GM19372 (cell line): ENCODE data around the gene IGFBP7.
"Not testable (repeated sequence)": the region's sequence is repeated elsewhere in the genome, so short reads cannot be mapped to it uniquely, and the experiment has no call there.

Experiments
- ATAC-seq: cut with Tn5 transposase; IDR thresholded peaks from one replicate; pipeline ENCODE4 v1.9.1; 2021; ENCODE audit warnings: mild to moderate bottlenecking, low read depth, moderate library complexity; ENCODE audit not compliant: unreplicated experiment

Gene IGFBP7

DNA sequence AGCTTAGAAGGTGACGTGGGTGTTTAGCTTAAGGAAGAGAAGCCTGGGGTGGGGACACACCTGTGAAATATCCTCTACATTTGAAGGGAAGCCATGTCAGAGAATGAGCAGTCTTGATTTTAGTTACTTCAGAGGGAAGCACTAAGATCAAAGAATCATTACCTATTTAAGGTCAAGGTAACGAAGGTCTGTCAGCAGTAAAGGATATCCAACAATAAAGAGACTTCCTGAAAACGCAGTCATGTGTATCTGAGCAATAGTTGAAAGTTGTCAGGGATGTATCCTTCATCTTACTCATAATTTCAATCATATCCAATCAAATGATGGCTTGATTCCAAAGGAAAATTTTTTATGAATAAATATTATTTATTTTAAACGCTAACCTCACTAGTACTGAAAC is 33.5 kb downstream of the IGFBP7 start:
- ATAC-seq, result no peak

DNA sequence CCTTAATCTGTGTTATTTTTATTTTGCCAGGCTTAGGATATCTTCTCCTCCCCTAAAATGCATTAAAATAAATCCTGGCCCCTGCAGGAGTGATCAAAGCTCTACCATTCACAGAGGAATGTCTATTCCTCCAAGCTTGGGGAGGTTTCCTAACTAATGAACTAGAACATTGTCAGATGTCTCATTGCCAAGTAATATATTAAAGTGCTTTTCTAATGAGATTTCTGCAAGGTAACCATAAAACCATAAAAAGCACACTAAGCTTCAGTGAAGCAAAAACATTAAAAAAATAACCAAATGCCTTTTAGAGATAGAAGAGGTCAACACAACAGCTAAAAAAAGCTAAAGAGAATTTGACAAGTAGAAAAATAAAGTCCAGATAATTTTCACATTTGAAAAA is 34.8 kb downstream of the IGFBP7 start:
- ATAC-seq, result no peak

DNA sequence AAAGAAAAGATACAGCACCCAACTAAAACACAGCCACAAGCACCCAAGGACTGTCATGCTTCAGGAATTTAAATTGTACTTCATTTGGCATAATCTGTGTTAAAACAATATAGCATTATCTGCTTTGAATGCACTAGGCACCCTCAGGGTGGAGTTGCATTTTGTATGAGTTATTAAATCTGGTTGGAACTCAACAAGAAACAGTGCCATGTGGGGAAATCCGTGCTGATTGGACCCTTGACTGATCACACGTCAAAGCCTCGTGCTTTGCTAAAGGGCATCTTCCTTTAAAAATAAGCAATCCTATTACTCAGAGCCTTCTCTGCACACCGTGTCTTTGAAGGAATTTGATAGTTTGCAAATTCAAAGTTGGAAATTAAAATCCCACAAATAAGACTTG is 35.4 kb downstream of the IGFBP7 start:
- no peak for ATAC-seq

DNA sequence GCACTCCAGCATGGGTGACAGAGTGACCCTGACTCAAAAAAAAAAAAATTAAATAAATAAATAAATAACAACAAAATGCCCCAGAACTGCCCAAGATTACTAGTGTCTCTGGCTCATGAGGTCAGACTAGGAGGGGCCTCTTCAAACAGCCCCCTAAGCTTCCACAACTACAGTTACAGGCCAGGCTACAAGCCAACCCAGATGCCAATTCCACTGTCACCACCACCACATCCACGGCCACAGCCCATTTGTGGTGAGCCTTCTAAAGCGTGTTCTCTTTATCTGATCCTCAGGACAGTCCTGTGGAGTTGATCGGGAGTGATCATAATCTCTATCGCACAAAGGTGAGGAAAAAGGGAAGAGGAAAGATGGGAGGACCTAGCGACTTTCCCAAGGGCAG is 36.6 kb downstream of the IGFBP7 start:
- ATAC-seq, result no peak

DNA sequence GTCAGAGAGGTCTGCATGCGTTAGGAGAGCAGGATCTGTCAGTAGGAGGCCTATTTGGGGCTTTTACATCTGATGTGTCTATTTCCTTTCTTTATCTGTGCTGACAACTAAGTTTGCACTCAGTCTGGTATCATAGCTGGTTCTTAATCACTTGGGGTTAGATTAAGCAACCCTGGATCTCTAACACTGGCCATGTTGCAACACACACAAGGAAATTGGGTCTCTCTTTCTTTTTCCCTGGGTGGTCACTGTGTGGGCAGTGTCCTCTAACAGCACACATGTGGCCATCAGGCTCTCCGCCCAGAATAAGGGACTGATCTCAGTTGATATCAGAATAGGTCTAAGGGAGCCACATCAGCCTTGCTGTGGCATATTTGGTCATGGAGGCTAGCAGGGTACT is 38.9 kb downstream of the IGFBP7 start:
- no peak for ATAC-seq

DNA sequence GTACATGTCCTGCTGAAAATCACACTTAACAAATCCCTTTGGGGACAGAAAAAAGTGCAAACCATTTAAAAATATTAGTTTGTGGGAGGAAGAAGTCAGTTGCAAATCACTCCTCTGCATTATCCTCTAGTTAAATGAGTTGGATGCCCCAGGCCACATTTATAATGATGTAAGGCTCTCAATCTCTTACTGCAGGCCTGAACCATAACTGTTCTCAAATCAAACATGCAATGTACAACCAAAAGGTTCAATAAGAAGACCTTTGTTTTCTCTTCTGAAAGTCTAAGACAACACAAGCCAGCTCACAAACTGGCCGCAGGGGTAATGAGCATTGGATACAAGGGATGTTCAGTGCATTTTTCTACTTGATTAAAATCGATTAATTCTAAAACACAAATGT is 39.7 kb downstream of the IGFBP7 start:
- no peak for ATAC-seq

DNA sequence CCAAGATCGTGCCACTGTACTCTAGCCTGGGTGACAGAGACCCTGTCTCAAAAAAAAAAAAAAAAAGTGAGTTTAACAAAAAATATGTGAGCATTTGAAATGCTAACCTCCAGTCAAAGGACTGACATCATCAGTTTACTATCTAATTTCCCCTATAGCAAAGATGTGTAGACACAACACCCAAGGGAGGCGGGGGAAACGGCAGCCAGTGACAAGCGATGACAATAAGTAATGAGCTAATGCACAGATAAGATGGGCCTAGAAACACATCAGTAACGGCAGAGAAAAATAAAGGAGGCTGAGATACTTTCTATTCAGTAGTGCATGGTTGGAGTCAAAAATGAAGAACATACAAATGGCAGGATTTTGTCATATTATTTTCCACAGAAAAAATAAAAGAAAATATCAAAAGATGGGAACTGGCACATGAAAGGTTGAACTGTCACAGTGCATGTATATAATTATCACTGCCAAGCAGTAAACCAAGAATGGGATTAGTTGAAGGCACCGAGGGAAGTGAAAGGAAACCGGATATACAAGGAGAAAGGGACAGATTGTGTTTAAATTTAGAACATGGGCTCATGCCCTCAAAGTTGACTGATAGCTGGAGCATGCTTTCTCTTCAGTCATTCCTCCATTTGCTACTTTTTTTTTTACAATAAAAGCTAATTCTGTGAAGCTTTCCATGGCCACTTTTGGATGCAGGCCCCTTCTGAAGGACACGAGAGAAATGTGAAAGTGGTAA is 41.8 kb downstream of the IGFBP7 start:
- no peak for ATAC-seq

DNA sequence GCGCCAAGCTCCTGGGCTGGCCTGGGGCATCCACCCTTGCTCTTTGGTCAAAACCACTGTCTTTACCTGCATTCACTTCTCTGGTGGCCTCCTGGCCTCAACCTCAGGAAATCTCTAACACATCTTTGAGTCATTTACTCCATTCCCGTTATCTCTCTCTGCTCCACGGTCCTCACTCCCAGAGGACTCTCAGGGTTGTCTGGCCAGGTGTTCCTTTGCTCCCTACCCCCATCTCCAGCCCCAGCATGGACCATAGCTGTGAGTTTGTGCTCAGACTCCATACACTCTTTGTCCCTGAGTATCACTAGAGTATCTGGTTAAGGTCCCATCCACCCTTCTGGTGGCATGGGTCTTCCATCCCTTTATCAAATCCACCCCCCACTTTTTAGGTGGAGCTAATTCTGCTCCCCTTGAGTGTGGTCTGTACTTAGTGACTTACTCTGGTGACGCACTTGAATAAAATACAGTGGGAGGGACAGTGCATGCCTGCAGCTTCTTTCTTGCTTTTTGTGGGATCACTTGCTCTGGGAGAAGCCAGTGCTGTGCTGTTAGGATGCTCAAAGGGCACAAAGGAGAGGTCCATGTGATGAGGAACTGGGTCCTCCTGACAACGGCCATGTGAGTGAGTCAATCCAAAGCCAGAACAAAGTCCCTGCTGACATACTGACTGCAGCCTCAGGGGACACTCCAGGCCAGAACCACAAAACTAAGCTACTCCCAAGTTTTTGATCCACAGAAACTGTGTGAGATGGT is 44.3 kb downstream of the IGFBP7 start:
- no peak for ATAC-seq

DNA sequence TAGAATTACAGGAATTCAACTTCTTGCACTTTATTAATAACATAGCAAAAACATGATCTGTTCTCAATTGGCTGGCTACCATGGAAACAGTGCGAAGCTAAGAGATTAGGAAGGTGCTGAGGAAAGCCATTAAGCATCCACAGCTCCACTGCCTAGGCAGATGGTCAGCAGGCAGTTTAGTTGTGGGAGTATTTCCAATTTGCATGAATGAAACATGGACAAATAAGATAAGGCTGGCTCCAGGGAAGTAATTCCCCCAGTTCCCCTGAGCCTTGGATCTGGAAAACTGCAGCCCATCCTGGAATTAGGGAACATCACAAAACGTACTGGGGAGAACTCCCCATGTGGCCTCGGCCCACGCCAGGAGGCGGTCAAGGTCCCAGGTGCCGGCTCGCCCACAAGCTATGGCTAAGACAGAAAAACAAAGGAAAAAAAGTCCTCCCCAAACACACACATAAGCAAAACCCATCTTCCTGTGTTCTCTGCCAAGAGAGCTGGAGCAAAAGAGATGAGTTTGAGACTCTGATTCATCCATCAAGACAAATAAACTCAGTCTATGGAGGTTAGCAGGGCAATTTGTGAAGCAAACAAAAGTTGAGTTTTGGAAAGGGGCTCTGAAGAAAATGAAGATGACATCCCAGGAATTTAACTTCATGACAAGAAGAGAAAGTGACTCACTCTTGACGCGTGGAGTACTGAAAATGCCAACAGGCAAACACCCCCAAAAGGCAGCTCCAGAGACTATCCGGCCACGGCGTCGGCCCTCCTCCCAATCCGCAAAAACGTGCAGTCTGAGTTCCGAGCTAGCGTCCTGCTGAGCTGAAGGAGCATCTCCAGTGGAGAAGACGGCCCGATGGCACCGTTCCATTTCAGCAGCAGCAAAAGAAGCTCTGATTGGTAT is 45.1 kb downstream of the IGFBP7 start:
- no peak for ATAC-seq

DNA sequence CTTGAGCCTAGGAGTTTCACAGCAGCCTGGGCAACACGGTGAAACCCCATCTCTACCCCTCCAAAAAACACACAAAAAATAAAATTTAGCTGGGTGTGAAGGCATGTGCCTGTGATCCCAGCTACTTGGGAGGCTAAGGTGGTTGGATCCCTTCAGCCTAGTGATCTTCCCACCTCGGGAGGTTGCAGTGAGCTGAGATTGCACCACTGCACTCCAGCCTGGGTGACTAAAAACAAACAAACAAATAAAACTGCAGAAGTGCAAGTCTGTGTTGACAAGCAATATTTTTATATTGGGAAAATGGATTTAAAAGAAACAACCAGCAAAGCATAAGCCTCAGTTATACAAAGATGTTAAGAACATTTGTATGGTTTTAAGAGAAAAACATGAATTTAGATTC is 46.1 kb downstream of the IGFBP7 start:
- no peak for ATAC-seq

DNA sequence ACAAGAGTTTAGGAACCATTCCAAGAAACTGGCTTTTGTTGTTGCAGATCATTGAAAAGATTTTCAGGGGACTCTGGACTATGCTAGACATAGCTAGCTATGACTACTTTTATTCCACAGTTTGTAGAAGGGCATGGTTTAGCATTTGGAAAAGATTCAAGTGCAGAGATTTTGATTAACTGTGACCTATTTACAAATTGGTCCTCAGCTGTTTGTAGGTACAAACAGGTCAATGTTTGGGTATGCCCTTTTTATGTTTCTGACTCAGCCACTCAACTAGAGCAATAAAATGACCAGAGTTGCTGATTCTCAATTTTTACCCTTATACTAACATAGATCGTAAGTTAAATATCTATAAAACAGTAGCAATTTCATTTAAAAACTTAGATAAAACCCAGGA is 46.7 kb downstream of the IGFBP7 start:
- no peak for ATAC-seq

DNA sequence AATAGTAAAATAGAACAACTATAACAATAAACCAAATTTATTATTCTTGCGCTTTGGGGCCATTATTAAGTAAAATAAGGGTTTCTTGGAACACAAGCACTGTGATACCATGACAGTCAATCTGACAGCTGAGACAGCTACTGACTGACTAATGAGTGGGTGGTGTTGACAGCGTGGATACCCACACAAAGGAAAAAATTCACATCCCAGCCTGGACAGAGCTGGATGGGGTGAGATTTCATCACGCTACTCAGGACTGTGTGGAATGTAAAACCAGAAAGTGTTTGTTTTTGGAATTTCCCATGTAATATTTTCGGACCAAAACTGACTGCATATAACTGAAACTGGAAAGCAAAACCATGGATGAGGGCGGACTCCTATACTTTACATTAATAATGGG is 48.8 kb downstream of the IGFBP7 start:
- ATAC-seq, result no peak

DNA sequence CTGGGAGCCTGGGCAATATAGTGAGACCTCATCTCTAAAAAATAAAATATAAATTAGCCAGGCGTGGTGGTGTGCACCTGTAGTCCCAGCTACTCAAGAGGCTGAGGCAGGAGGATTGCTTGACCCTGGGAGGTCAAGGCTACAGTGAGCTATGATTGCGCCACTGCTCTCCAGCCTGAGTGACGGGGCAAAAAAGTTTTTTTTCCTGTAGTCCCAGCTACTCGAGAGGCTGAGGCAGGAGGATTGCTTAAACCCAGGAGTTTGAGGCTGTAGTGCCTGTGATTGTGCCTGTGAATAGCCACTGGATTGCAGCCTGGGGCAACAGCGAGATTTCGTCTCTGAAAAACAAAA is 49.5 kb downstream of the IGFBP7 start:
- not testable (repeated sequence) for ATAC-seq

DNA sequence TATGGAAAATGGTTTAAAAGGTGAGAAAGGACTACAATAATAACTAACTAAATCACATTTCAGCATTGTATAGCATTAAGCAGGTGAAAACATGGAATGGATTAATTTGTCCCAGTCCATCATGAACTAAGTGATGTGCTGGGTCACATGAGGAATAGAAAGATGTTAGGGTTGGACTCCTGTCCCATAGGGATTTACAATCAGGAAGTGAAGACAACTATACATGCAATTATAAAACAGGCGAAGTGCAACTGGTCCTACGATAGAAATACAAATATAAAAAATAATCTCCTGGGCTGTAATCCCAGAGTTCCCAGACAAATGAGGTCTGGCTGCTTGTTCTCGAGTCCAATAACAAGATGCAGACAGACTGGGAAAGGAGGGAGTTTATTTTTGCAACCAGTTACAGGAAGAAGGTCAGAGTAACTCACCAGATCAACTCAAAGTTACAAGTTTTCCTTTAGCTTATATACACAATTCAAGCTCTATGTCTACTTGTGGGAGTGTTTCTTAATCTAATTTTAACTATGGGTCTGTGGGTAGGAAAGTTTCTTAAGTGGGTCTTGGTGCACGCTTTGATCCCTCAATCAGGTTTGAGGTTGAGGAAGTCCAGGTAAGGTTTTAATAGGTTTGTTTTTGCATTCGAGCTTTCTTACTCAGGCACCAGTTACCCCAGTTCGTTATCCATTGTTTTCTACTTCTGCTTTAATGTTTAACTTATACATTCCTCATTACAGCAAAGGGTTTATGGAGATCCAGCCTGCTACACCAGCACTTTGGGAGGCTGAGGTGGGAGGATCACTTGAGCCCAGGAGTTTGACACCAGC is 50.1 kb downstream of the IGFBP7 start:
- no peak for ATAC-seq

DNA sequence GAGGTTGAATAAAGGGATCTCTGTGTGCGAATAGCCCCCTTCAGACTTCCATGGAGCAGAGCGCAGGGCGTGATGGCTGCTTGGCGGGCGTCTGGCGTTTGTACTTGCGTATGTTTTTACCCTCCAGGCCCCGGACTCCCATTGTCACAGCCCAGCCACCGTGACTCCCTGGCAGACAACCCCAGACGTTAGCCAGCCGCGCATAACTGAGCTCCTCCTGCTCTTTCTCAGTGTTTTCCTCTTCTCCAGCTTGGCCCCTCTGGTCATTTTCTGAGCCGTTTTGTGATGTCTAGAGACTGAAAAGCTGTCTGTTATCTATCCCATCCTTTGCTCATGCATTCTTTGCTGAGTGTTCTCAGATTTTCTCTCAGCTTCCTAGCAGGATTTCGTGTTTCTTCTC is 54.3 kb downstream of the IGFBP7 start:
- no peak for ATAC-seq

DNA sequence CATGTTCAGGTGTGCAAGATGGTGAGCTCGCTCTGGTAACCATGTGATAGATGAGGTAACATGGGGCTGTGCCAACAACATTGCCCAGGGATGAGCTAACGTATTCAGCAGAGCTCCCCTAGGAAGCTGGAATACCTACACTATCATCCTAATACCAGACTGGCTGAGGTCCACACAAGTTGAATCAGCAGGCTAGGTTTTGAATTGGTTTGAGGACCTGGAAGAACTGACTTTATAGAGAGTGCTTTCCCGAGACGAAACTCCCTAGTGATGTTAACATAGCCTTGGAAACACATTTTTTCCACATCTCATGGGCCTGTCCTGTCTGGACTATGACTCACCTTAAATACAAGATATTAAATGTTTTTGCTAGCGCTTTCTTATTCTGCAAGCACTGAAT is 56.7 kb downstream of the IGFBP7 start:
- ATAC-seq, result no peak

DNA sequence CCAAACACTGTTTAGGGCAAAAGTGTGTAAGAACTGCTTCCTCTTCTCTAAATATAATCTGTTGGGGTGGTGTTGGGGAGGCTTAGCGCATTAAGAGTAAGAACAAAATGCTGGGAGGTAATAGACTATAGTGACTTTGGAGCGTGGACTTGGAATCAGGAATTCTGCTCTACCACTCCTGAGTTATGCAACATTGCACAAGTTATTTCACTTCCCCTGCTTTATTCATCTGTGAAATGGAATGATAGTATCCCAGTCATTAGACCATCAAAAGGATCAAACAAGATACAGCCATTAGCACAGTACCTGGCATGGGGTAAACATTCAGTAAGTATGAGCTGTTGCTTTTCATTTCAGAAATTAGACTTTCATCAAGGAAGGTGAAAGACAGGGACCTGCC is 58.7 kb downstream of the IGFBP7 start:
- ATAC-seq, result no peak

DNA sequence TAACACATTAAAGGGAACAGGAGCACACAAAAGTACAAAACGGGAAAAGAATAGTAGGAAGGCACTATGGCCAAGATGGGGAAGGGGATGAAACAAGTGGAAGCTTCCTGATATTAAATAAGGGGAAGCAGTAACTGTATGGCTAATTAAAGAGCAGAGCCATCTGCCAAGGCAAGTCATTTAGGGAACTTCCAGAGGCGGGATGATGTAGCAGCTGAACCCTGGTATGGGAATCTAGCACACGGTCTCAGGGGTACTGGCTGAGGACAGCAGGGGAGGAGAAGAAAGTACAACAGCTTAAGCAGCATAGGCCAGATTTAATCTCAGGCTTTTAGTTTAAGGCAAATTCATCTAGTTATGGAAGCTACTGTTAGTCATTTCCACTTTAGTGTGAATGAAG is 59.1 kb downstream of the IGFBP7 start:
- ATAC-seq, result no peak

DNA sequence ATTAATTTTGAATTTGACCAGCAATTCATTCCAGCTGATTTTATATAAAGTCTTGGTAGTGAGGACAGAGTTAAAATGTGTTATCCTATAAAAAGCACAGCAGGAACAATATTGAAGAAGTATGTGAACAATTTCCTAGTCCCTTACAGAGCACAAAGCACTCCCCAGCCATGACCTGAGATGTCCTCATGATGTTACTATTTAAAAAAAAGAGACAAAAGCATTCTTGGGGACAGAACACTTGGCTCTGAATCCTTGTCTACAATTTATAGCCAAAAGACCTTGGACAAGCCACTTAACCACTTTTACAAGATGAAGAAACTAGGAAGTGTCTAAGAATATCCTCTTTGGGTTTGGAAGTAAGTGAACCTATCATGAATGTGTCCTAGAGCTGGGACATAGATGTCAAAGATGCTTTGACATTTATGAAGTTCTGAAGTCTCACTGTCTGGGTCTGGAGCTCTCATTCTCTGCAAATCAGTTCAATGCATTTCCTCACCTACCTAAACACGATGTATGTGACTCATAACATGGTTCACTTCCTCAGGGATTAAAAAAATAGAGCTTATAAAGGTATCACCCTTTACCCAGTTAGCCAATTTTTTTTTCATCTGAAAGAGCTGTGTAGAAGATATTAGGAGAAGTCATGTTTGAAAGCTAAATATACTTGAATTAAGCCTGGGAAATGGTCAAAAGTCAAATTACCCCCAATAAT is 61.4 kb downstream of the IGFBP7 start:
- no peak for ATAC-seq

DNA sequence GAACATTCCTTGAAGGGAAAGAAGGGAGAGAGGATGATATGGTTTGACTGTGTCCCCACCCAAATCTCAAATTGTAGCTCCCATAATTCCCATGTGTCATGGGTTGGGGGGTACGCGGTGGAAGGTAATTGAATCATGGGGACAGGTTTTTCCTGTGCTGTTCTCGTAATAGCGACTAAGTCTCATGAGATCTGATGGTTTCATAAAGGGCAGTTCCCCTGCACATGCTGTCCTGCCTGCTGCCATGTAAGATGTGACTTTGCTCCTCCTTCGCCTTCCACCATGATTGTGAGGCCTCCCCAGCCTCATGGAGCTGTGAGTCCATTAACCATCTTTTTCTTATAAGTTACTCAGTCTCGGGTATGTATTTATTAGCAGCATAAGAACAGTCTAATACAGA is 63.1 kb downstream of the IGFBP7 start:
- ATAC-seq, result not testable (repeated sequence)
